Esophagus squamous epithelium (tissue), 5 donors: ENCODE measurements around the gene SLA2. TPM values are rescaled to one million over a fixed set of nuclear protein-coding genes. Genes with fewer than 3 reads are reported as not detected.

Experiments
- DNase-seq: peaks from one replicate; lab custom pipeline; 2025; lab: John Stamatoyannopoulos, UW
- H3K27ac ChIP-seq, 4 donors: fragments of 200-600 bp; sonication (generic); one replicate each; pipeline ENCODE4 v1.5.1; 2016 to 2019; ENCODE audit warnings: mild to moderate bottlenecking in 1 of 4
- H3K27me3 ChIP-seq, 4 donors: fragments of 200-600 bp; sonication (generic); 1 replicate in 3 of 4; 2 replicates in 1 of 4; pipeline versions ENCODE4 v1.5.1 to v1.6.0; 2017 to 2021; ENCODE audit warnings: antibody characterized with exemption in 1 of 4
- H3K36me3 ChIP-seq, 3 donors: fragments of 200-600 bp; sonication (generic); one replicate each; pipeline ENCODE4 v1.5.1; 2016 to 2019
- H3K4me1 ChIP-seq, 3 donors: fragments of 200-600 bp; sonication (generic); one replicate each; pipeline ENCODE4 v1.5.1; 2017 to 2019
- H3K4me3 ChIP-seq, 4 donors: fragments of 200-600 bp; sonication (generic); 1 replicate in 3 of 4; 2 replicates in 1 of 4; pipeline ENCODE4 v1.5.1; 2016 to 2019; ENCODE audit warnings: mild to moderate bottlenecking in 2 of 4, moderate library complexity in 1 of 4
- H3K9me3 ChIP-seq, 3 donors: fragments of 200-600 bp; sonication (generic); one replicate each; pipeline ENCODE4 v1.5.1; 2016 to 2019
- POLR2A ChIP-seq, 4 donors: fragments of 450-650 bp; IDR thresholded peaks; one replicate each; pipeline ENCODE4 v1.6.1; 2017; ENCODE audit warnings: antibody characterized with exemption in 4 of 4, mild to moderate bottlenecking in 4 of 4, moderate library complexity in 3 of 4
- whole genome bisulfite sequencing, 2 donors: methylation state at CpG; one replicate each; pipeline ENCODE4 v1.1.5; 2018; 5-methylcytosine and 5-hydroxymethylcytosine counted together
- intact Hi-C: fragments of 100-400 bp; cut with DNase I; formaldehyde crosslinking; loops from one replicate; pipeline ENCODE4 v1.15.0; 2022
- total RNA-seq, 4 donors: library from RNA; depleted of rRNA; stranded (reverse); fragments of >200 nt; gene quantifications; one replicate each; pipeline ENCODE4 v1.1.0, GENCODE V29; 2016
- TF ChIP-seq, protein P1 (sequence below), 6 experiments: fragments of 450-650 bp in 4 of 6; fragments of 200-600 bp in 2 of 6; sonication (generic) in 2 of 6; IDR thresholded peaks; one replicate each; pipeline ENCODE4 v1.5.1; 2016 to 2019; ENCODE audit warnings: antibody characterized with exemption in 6 of 6, mild to moderate bottlenecking in 4 of 6, moderate library complexity in 4 of 6
- donor health status: DM: yes; HTN: yes; CAD: no.

Gene SLA2
- total RNA-seq, 4 donors from 2014 or later = 0.11 to 1.9 (median 0.61) TPM; not detected in 1

DNA sequence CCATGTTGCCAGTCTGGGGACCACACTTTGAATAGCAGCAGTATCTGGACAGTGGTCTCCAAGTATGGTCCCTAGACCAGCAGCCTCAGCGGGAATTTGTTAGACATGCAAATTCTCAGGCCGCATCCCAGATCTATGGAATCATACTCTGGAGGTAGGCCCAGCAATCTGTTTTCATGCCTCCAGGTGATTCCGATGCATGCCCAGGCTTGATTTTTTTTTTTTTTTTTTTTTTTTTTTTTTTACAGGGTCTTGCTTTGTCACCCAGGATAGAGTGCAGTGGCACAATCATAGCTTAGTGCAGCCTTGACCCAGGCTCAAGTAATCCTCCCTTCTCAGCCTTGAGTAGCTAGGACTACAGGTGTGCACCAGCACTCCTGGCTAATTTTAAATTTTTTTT lies 682 bp upstream of the SLA2 start:
- WGBS, 2 donors = 56 to 58% methylated on average over 3 of the region's 3 CpGs
- no peak for DNase-seq
- TF ChIP-seq, protein P1, sequence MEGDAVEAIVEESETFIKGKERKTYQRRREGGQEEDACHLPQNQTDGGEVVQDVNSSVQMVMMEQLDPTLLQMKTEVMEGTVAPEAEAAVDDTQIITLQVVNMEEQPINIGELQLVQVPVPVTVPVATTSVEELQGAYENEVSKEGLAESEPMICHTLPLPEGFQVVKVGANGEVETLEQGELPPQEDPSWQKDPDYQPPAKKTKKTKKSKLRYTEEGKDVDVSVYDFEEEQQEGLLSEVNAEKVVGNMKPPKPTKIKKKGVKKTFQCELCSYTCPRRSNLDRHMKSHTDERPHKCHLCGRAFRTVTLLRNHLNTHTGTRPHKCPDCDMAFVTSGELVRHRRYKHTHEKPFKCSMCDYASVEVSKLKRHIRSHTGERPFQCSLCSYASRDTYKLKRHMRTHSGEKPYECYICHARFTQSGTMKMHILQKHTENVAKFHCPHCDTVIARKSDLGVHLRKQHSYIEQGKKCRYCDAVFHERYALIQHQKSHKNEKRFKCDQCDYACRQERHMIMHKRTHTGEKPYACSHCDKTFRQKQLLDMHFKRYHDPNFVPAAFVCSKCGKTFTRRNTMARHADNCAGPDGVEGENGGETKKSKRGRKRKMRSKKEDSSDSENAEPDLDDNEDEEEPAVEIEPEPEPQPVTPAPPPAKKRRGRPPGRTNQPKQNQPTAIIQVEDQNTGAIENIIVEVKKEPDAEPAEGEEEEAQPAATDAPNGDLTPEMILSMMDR (IDR thresholded peaks at IDR 0.05) = no peak
- TF ChIP-seq POLR2A (IDR thresholded peaks at IDR 0.05) = no peak

DNA sequence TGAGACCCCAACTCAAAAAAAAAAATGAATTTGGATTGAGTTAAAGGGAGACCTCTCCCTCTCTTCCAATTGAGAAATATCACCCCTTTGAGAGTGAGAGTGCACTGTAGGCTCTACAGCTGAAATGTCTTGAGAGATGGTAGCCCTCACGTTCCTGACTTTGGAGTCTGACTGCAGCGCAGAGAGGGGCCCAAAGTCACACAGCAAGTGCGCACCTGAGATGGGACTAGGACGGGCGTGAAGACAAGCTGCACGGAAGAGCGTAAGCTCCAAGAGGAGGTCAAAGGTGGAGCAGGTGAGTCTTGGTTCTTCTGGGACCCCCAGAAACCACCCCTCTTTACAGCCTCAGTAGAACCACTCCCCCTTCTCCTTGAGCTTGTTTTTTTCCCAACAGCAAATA lies 643 bp downstream of the SLA2 start:
- no peak for DNase-seq
- Histone ChIP-seq H3K36me3 (no peaks in the 10 kb centered on the region), H3K27me3 (peaks cover 0 to 20% (median 0%) of the 10 kb centered on the region in 4 donors), H3K9me3 (no peaks in the 10 kb centered on the region), H3K4me3 (peak overlapping the region in 2 of 4 donors; percentile 25 to 42), H3K4me1 (peaks cover 0 to 10% (median 3%) of the 10 kb centered on the region in 3 donors), H3K27ac (peak overlapping the region in 3 of 4 donors; percentile 5 to 54 (median 27))
- TF ChIP-seq, protein P1 (IDR thresholded peaks at IDR 0.05) = no peak
- no peak for TF ChIP-seq POLR2A (IDR thresholded peaks at IDR 0.05)
- intact Hi-C loops = no loop called here
- WGBS, 2 donors = 67 to 100% methylated on average over 2 to 7 of the region's 7 CpGs

More for the DNA sequence above, 682 bp upstream of the SLA2 start:
- Histone ChIP-seq H3K4me3 (no peak overlapping the region), H3K36me3 (peaks cover 0 to 8% (median 0%) of the 10 kb centered on the region in 3 donors), H3K9me3 (no peaks in the 10 kb centered on the region), H3K4me1 (peaks cover 0 to 10% (median 3%) of the 10 kb centered on the region in 3 donors), H3K27ac (no peak overlapping the region), H3K27me3 (peaks cover 0 to 20% (median 0%) of the 10 kb centered on the region in 4 donors)
- intact Hi-C loops = no loop called here

DNA sequence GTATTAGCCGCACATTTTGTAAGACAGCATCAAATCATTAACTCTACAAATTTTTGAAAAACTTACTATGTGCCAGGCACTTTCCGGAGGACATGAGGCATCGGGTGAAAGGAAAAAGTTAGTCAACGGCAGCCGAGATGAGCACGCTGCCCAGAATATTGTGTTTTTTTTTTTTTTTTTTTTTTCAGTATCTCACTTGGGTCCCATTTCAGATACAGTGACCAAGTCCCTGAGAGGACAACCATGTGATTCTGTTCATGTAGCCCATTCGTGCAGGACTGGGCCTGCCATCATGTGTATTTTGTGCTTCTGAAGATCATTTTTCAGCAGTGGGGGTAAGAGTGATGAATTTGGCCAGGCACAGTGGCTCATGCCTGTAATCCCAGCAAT lies 1.3 kb downstream of the SLA2 start:
- H3K4me1 ChIP-seq = peaks cover 0 to 10% (median 3%) of the 10 kb centered on the region in 3 donors
- WGBS, 2 donors = 66 to 81% methylated on average over 7 of the region's 7 CpGs
- intact Hi-C loops = no loop called here
- no peak for TF ChIP-seq POLR2A (IDR thresholded peaks at IDR 0.05)
- TF ChIP-seq, protein P1 (IDR thresholded peaks at IDR 0.05) = no peak
- peaks cover 0 to 20% (median 0%) of the 10 kb centered on the region in 4 donors for H3K27me3 ChIP-seq
- H3K4me3 ChIP-seq = peak overlapping the region in 1 of 4 donors; percentile 25
- H3K27ac ChIP-seq = peak overlapping the region in 2 of 4 donors; percentile 5 to 54
- H3K36me3 ChIP-seq = no peaks in the 10 kb centered on the region
- no peak for DNase-seq
- no peaks in the 10 kb centered on the region for H3K9me3 ChIP-seq

DNA sequence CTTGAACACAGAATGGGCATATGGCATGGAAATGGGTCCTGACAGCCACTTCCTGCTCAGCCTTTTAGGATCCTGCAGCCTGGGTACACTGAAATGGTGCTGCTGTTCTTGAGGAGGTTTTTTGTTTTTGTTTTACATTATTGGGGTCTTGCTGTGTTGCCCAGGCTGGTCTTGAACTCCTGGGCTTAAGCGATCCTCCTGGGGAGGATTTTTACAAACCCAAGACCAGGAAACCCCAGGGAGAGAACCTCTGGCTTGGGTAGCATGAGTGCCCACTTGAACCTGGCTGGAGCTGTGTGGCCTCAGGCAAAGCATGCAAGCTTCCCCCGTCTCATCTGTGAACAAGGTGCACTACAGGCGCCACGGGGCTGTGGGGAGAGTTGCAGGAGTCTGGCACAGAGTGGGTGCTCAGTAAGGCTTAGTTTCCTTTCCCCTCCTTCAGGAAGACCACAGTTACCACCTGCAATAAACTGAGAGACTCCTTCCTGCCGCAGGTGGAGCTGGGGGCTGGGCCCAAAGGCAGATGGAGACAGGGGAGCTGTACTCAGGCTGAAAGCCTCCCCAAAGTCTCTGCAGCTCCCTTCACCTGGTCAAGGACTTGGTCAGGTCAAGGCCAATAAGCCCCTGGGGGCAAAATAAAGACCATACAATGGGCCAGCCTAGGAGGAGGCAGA lies 1.8 kb downstream of the SLA2 start:
- Histone ChIP-seq H3K9me3 (no peaks in the 10 kb centered on the region), H3K36me3 (no peaks in the 10 kb centered on the region), H3K27me3 (peaks cover 0 to 20% (median 0%) of the 10 kb centered on the region in 4 donors), H3K4me3 (peak overlapping the region in 1 of 4 donors; percentile 25), H3K27ac (peak overlapping the region in 1 of 4 donors; percentile 54), H3K4me1 (peaks cover 0 to 10% (median 3%) of the 10 kb centered on the region in 3 donors)
- 50% methylated on average over 1 of the region's 5 CpGs; no CpG with 5 or more reads in 1 of the 2 donors for WGBS, 2 donors
- TF ChIP-seq, protein P1 (IDR thresholded peaks at IDR 0.05) = no peak
- TF ChIP-seq POLR2A (IDR thresholded peaks at IDR 0.05) = no peak
- no peak for DNase-seq
- intact Hi-C loops = no loop called here

DNA sequence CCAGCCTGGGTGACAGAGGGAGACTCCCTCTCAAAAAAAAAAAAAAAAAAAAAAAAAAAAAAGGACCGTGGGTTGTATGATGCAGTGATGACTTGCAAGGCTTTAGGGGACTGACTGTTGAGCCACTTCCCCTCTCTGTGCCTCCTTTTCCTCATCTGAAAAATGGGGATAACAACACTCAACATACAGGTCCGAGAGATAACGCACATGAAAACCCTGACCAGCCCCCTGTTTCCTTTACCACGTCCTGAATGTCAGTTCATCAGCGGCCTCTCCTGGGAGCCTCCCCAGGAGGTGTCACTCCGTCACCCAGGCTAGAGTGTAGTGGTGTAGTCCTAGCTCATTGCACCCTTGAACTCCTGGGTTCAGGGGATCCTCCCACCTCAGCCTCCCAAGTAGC lies 3.9 kb downstream of the SLA2 start:
- Histone ChIP-seq H3K4me3 (no peak overlapping the region), H3K27me3 (peaks cover 0 to 20% (median 0%) of the 10 kb centered on the region in 4 donors), H3K4me1 (peaks cover 0 to 10% (median 3%) of the 10 kb centered on the region in 3 donors), H3K9me3 (no peaks in the 10 kb centered on the region), H3K27ac (no peak overlapping the region), H3K36me3 (no peaks in the 10 kb centered on the region)
- no peak for DNase-seq
- intact Hi-C loops = no loop called here
- no peak for TF ChIP-seq POLR2A (IDR thresholded peaks at IDR 0.05)
- TF ChIP-seq, protein P1 (IDR thresholded peaks at IDR 0.05) = no peak
- WGBS, 2 donors = 67 to 70% methylated on average over 6 of the region's 6 CpGs
